ENCODE measurements around the gene ADRM1. TPM values are rescaled to one million over a fixed set of nuclear protein-coding genes. Genes with fewer than 3 reads are reported as not detected.

The ADRM1 gene
- total and polyA plus RNA-seq, 2 experiments from 2014 or later = 206 to 243 TPM

GRCh38 chr20:62259294-62259565 is 43.6 kb upstream of the ADRM1 start:
- H4K20me1 ChIP-seq (replicated peaks; ENCODE audit: insufficient read depth) = peaks cover 8% of the 10 kb centered on the region

More at GRCh38 chr20:62259294-62259565, 43.6 kb upstream of the ADRM1 start:
- ATAC-seq (no peak), DNase-seq (ENCODE audit: low spot score) (no peak)
- Histone ChIP-seq H3K27me3 (ENCODE audit: insufficient read depth) (no peaks in the 10 kb centered on the region), H3K4me3 (no peak overlapping the region), H3K36me3 (ENCODE audit: insufficient read depth) (no peaks in the 10 kb centered on the region; the same call in 1 of the 2 replicates), H2AFZ (no peak overlapping the region), H3K79me2 (replicated peaks; ENCODE audit: insufficient read depth) (peaks cover 26% of the 10 kb centered on the region), H3K4me2 (no peak overlapping the region), H3F3A (replicated peaks; ENCODE audit: low read depth) (0 out of 2 replicates have a peak, but pooled peaks cover 5% of the 10 kb centered on the region), H3K4me1 (ENCODE audit: insufficient read depth) (no peaks in the 10 kb centered on the region), H3K9me2 (ENCODE audit: insufficient read depth) (no peaks in the 10 kb centered on the region), H3K27ac (ENCODE audit: low read depth) (no peak overlapping the region; the same call in 1 of the 2 replicates)
- Mint-ChIP-seq H3K27me3 (ENCODE audit: insufficient read depth, low read depth, poor library complexity) (peaks cover 1% of the 10 kb centered on the region), H3K4me1 (peaks cover 1% of the 10 kb centered on the region), H3K9me3 (no peaks in the 10 kb centered on the region; the same call in 2 of the 3 replicates), H3K36me3 (ENCODE audit: low read depth) (peaks cover 34% of the 10 kb centered on the region), H3K4me3 (no peak overlapping the region), H3K27ac (no peak overlapping the region)
- TF ChIP-seq NANOG (IDR thresholded peaks at IDR 0.05; ENCODE audit: borderline replicate concordance) = no peak
- no peak for TF ChIP-seq REST (IDR thresholded peaks at IDR 0.05; ENCODE audit: unreplicated experiment)
- TF ChIP-seq POLR2AphosphoS5 (IDR thresholded peaks at IDR 0.05; ENCODE audit: low read depth) = no peak
- no peak for TF ChIP-seq CTCF (conservative IDR thresholded peaks at IDR 0.05; ENCODE audit: low read depth in 2 of 2)
- no peak for TF ChIP-seq JUNB (IDR thresholded peaks at IDR 0.05; ENCODE audit: unreplicated experiment)
- no peak for TF ChIP-seq ZNF462 (CRISPR knock-in tag; IDR thresholded peaks at IDR 0.05)
- no peak for TF ChIP-seq EZH2phosphoT487 (IDR thresholded peaks at IDR 0.05; ENCODE audit: unreplicated experiment)
- TF ChIP-seq ETS1 (IDR thresholded peaks at IDR 0.05) = no peak
- TF ChIP-seq CREB1 (CRISPR knock-in tag; IDR thresholded peaks at IDR 0.05; ENCODE audit: low read depth) = no peak
- no peak for TF ChIP-seq STAT1 (IDR thresholded peaks at IDR 0.05; ENCODE audit: unreplicated experiment)
- TF ChIP-seq ZNF114 (CRISPR knock-in tag; IDR thresholded peaks at IDR 0.05) = no peak
- no peak for TF ChIP-seq EZH2 (IDR thresholded peaks at IDR 0.05; ENCODE audit: low read depth, unreplicated experiment)
- no peak for TF ChIP-seq ZNF331 (CRISPR knock-in tag; IDR thresholded peaks at IDR 0.05; ENCODE audit: low read depth)

Measured in GM23338 (cell line).